ENCODE results near the gene GALNT17. TPM values are rescaled to one million over a fixed set of nuclear protein-coding genes. Genes with fewer than 3 reads are reported as not detected.

The GALNT17 gene
- total RNA-seq, 2 experiments from 2014 or later, result not detected

DNA sequence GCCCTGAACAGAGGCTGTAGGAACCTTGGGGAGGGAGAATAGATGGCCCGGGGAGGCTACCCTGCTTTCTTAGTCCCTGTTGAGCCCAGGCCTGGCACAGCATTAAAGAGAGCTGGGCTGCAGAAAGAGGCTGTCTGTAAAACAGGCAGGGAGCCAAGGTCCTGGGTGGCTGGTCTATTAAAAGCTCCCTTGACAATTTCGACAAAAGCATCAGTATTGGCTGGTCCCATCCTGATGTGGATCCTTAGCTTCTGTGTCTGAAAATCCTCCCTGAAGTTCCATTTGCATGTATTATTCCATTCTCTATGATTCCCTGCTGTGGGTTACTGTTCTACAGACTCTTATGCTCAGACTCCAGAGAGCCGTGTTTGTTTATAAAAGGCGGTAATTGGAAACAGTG is 158.5 kb downstream of the GALNT17 start:
- no peaks in the 10 kb centered on the region for H3K27me3 Mint-ChIP-seq
- DNase-seq (no peak), ATAC-seq (no peak)
- no peaks in the 10 kb centered on the region for H3K36me3 Mint-ChIP-seq
- H3K4me3 Mint-ChIP-seq, result no peak overlapping the region
- CTCF ChIA-PET, result no interaction called here
- no peaks in the 10 kb centered on the region for H3K4me1 Mint-ChIP-seq
- H3K27ac Mint-ChIP-seq, result no peak overlapping the region
- peaks cover 9% of the 10 kb centered on the region for H3K9me3 Mint-ChIP-seq (ENCODE audit: low read depth)

DNA sequence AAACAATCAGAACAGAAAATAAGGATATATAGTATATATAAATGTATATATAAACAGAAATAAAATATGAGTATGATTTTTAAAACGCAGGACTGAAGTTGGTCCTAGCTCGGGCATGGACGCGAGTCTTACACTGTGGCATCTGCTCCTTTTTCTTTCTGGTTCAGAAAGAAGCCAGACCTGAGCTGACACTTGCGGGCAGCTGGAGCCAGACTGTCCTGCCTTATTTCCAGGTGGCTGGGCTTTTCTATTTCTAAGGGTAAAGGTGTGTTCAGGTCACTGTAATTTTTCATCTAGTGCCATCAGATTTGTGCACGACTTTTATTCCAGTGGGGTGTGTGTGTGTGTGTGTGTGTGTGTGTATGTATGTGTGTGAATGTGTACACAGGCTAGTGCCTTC is 166.4 kb downstream of the GALNT17 start:
- Mint-ChIP-seq H3K9me3 (ENCODE audit: low read depth) (peaks cover 14% of the 10 kb centered on the region), H3K4me3 (no peak overlapping the region), H3K36me3 (no peaks in the 10 kb centered on the region), H3K4me1 (no peaks in the 10 kb centered on the region), H3K27me3 (no peaks in the 10 kb centered on the region), H3K27ac (no peak overlapping the region)
- CTCF ChIA-PET, result no interaction called here
- DNase-seq, result no peak
- ATAC-seq, result no peak

DNA sequence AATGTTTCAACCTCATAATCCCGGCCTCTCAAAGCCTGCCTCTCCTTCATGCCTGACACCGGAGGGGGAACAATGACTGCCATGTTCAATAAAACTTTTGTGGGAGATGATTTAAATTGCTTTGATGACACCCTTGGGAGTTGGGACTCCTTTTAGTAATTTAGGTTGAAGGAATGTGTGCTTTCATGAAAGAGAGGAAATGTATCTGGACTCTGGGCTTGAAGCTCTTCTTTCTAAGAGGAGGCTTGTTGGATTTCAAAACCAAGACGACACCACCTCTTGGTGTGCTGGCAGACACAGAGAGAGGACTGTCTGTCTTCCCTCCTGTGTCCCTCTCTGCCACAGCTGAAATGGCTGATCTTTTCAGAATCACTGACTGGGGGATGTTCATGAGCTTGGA is 168.1 kb downstream of the GALNT17 start:
- no peak for ATAC-seq
- CTCF ChIA-PET, result interaction anchor here (1.0 kb wide), 1 partner anchor 39 kb away, joined by 3 read pairs; no protein-coding TSS in a partner anchor
- Mint-ChIP-seq H3K27ac (no peak overlapping the region), H3K36me3 (no peaks in the 10 kb centered on the region), H3K4me3 (no peak overlapping the region), H3K9me3 (ENCODE audit: low read depth) (peaks cover 11% of the 10 kb centered on the region), H3K4me1 (no peaks in the 10 kb centered on the region), H3K27me3 (no peaks in the 10 kb centered on the region)
- DNase-seq, result no peak

DNA sequence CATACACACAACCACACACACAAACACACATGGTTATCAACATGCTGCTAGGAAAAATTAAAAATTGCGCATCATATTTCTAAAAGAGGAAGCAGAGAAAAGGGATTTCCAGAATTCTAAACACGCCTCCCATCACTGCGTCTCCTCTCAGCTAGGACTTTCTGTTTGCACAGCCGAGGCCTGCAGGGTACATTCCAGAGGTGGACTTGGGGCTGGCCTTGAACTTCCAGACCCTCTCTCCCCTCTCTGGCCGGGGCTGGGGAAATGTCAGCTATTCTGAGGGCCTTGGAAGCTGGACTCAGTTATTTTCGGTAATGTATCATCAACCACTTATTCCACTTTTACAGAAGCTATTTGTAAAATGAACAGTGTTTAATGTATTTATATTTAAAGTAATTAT is 168.7 kb downstream of the GALNT17 start:
- Mint-ChIP-seq H3K27ac (no peak overlapping the region), H3K36me3 (no peaks in the 10 kb centered on the region)

GRCh38 chr7:71301167-71301566 is 169.2 kb downstream of the GALNT17 start:
- H3K9me3 Mint-ChIP-seq (ENCODE audit: low read depth), result peaks cover 8% of the 10 kb centered on the region
- DNase-seq (no peak), ATAC-seq (no peak)
- H3K36me3 Mint-ChIP-seq, result no peaks in the 10 kb centered on the region
- CTCF ChIA-PET, result no interaction called here
- no peaks in the 10 kb centered on the region for H3K27me3 Mint-ChIP-seq
- H3K4me3 Mint-ChIP-seq, result no peak overlapping the region
- H3K27ac Mint-ChIP-seq, result no peak overlapping the region
- no peaks in the 10 kb centered on the region for H3K4me1 Mint-ChIP-seq

More for the DNA sequence above, 168.7 kb downstream of the GALNT17 start:
- CTCF ChIA-PET, result interaction anchor here (1.0 kb wide), 1 partner anchor 39 kb away, joined by 3 read pairs; no protein-coding TSS in a partner anchor
- Mint-ChIP-seq H3K9me3 (ENCODE audit: low read depth) (peaks cover 8% of the 10 kb centered on the region), H3K27me3 (no peaks in the 10 kb centered on the region), H3K4me1 (no peaks in the 10 kb centered on the region), H3K4me3 (no peak overlapping the region)
- ATAC-seq, result no peak
- DNase-seq, result no peak

- Mint-ChIP-seq H3K27ac (no peak overlapping the region), H3K36me3 (peaks cover 2% of the 10 kb centered on the region), H3K4me3 (no peak overlapping the region), H3K9me3 (ENCODE audit: low read depth) (peaks cover 14% of the 10 kb centered on the region), H3K4me1 (no peaks in the 10 kb centered on the region), H3K27me3 (no peaks in the 10 kb centered on the region)
- ATAC-seq (no peak), DNase-seq (no peak)
- CTCF ChIA-PET, result no interaction called here
Measured at GRCh38 chr7:71303566-71303965, 171.6 kb downstream of the GALNT17 start.

GRCh38 chr7:71308096-71308495 is 176.2 kb downstream of the GALNT17 start:
- Mint-ChIP-seq H3K27me3 (no peaks in the 10 kb centered on the region), H3K9me3 (ENCODE audit: low read depth) (peaks cover 25% of the 10 kb centered on the region), H3K4me1 (no peaks in the 10 kb centered on the region), H3K36me3 (peaks cover 2% of the 10 kb centered on the region), H3K4me3 (no peak overlapping the region), H3K27ac (no peak overlapping the region)
- CTCF ChIA-PET, result no interaction called here
- DNase-seq (no peak), ATAC-seq (no peak)

GRCh38 chr7:71311576-71311975 is 179.6 kb downstream of the GALNT17 start:
- no peak overlapping the region for H3K27ac Mint-ChIP-seq
- H3K36me3 Mint-ChIP-seq, result no peaks in the 10 kb centered on the region
- DNase-seq (no peak), ATAC-seq (no peak)
- peaks cover 29% of the 10 kb centered on the region for H3K9me3 Mint-ChIP-seq (ENCODE audit: low read depth)
- no peak overlapping the region for H3K4me3 Mint-ChIP-seq
- CTCF ChIA-PET, result no interaction called here
- no peaks in the 10 kb centered on the region for H3K4me1 Mint-ChIP-seq
- H3K27me3 Mint-ChIP-seq, result no peaks in the 10 kb centered on the region

DNA sequence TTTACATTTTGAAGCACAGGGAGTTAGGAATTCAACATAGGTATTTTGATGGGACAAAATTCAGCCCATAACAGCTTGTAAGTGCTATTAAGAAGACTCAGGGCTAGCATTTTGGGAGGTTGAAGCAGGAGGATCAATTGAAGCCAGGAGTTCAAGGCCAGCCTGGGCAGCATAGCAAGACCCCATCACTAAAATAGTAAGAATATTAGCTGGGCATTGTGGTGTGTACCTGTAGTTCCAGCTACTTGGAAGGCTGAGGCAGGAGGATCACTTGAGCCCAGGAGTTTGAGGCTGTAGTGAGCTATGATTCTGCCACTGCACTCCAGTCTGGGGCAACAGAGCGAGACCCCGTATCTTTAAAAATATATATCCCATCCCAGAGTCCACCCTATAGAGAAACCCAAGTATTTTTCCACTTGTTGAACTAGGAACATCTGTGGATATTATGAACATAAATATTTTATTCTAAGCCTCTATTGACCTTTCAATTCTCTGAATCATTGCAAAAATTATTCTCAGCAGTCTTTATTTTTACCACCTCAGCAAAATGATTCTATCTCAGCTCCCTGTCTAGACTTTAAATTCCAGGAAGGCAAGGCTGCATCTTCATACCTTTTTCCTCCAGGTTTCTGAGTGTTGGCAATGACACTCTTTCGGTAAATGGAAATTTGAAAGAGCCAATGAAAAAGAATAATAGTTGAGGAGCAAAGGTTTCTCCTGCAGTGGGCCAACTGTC is 181.0 kb downstream of the GALNT17 start:
- H3K36me3 Mint-ChIP-seq, result no peaks in the 10 kb centered on the region
- no peak overlapping the region for H3K4me3 Mint-ChIP-seq
- H3K27me3 Mint-ChIP-seq, result no peaks in the 10 kb centered on the region
- ATAC-seq (no peak), DNase-seq (no peak)
- H3K9me3 Mint-ChIP-seq (ENCODE audit: low read depth), result peaks cover 25% of the 10 kb centered on the region
- no peak overlapping the region for H3K27ac Mint-ChIP-seq
- H3K4me1 Mint-ChIP-seq, result no peaks in the 10 kb centered on the region
- CTCF ChIA-PET, result no interaction called here

DNA sequence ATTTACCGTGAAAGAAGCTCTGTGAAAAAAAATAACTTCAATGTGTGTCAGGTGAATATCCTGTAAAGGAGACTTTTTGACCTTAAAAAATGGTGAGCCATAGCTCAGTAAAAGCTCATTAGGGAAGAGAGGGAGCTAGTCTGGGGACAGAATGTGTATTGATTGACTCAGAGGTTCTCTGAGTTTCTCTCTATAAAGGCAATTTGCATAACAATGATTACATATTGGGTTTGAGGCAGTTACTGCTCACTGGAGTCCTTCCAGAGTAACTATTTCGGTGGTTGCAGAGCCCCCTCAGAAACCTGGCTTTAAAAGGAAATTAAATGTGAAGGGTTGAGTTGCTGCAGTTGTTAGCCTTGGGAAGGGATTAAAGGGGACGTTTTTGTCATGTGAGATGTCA is 181.6 kb downstream of the GALNT17 start:
- H3K27ac Mint-ChIP-seq, result no peak overlapping the region
- no peak for DNase-seq
- no peak for ATAC-seq
- H3K9me3 Mint-ChIP-seq (ENCODE audit: low read depth), result peaks cover 25% of the 10 kb centered on the region
- CTCF ChIA-PET, result no interaction called here
- H3K27me3 Mint-ChIP-seq, result no peaks in the 10 kb centered on the region
- no peaks in the 10 kb centered on the region for H3K4me1 Mint-ChIP-seq
- no peaks in the 10 kb centered on the region for H3K36me3 Mint-ChIP-seq
- H3K4me3 Mint-ChIP-seq, result no peak overlapping the region

DNA sequence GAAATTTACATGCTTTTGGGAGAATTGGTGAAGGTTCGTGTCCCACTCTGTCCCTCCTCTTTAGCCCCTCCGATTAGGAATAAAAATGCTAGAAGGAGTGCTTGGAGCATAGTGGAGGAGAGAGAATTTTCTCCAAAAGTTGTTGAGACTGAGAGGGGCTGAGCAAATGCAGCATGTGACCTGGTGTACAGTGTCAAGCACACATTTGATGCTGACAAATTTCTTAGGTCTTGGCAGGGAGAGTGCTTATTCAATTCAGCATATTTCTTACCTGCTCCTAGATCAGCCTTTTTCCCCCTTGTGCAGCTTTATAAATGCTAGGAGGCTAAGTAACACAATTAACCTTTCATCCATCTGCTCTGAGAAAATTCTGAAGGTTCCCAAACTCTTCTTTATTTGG is 189.0 kb downstream of the GALNT17 start:
- CTCF ChIA-PET, result no interaction called here
- Mint-ChIP-seq H3K9me3 (ENCODE audit: low read depth) (peaks cover 19% of the 10 kb centered on the region), H3K4me3 (no peak overlapping the region), H3K27me3 (no peaks in the 10 kb centered on the region), H3K27ac (no peak overlapping the region), H3K4me1 (no peaks in the 10 kb centered on the region), H3K36me3 (no peaks in the 10 kb centered on the region)
- ATAC-seq (no peak), DNase-seq (no peak)

GRCh38 chr7:71322201-71322600 is 190.3 kb downstream of the GALNT17 start:
- Mint-ChIP-seq H3K4me3 (no peak overlapping the region), H3K27ac (no peak overlapping the region), H3K36me3 (no peaks in the 10 kb centered on the region), H3K9me3 (ENCODE audit: low read depth) (peaks cover 16% of the 10 kb centered on the region), H3K4me1 (no peaks in the 10 kb centered on the region), H3K27me3 (no peaks in the 10 kb centered on the region)
- DNase-seq (no peak), ATAC-seq (no peak)
- CTCF ChIA-PET, result no interaction called here

- no peaks in the 10 kb centered on the region for H3K4me1 Mint-ChIP-seq
- ATAC-seq, result no peak
- no peak overlapping the region for H3K4me3 Mint-ChIP-seq
- H3K9me3 Mint-ChIP-seq (ENCODE audit: low read depth), result peaks cover 16% of the 10 kb centered on the region
- CTCF ChIA-PET, result no interaction called here
- no peak for DNase-seq
- no peak overlapping the region for H3K27ac Mint-ChIP-seq
- no peaks in the 10 kb centered on the region for H3K36me3 Mint-ChIP-seq
- H3K27me3 Mint-ChIP-seq, result no peaks in the 10 kb centered on the region
Measured at GRCh38 chr7:71323726-71324125, 191.8 kb downstream of the GALNT17 start.

GRCh38 chr7:71325151-71325550 is 193.2 kb downstream of the GALNT17 start:
- no peaks in the 10 kb centered on the region for H3K27me3 Mint-ChIP-seq
- peaks cover 11% of the 10 kb centered on the region for H3K9me3 Mint-ChIP-seq (ENCODE audit: low read depth)
- H3K4me3 Mint-ChIP-seq, result no peak overlapping the region
- ATAC-seq (no peak), DNase-seq (no peak)
- H3K4me1 Mint-ChIP-seq, result no peaks in the 10 kb centered on the region
- no peak overlapping the region for H3K27ac Mint-ChIP-seq
- CTCF ChIA-PET, result no interaction called here
- no peaks in the 10 kb centered on the region for H3K36me3 Mint-ChIP-seq

DNA sequence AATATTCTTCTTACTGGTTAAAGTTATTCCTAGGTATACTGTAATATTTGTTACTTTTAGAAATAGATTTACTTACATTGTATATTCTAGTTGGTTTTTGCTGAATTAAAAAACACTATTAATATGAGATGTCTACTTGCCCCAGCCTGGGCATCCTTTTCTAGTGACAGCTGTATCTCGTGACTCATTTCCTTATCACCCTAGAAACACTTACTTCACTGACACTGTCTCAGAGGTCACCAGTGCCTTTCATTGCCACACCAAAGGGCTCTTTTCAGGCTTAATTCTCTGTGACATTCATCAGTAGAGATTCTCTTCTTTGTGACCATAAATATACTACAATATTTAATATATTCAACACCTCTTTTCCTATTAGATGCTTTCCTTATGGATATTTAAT is 194.7 kb downstream of the GALNT17 start:
- CTCF ChIA-PET, result no interaction called here
- H3K27me3 Mint-ChIP-seq, result no peaks in the 10 kb centered on the region
- no peaks in the 10 kb centered on the region for H3K36me3 Mint-ChIP-seq
- H3K4me3 Mint-ChIP-seq, result no peak overlapping the region
- no peak for DNase-seq
- H3K27ac Mint-ChIP-seq, result no peak overlapping the region
- ATAC-seq, result no peak
- H3K9me3 Mint-ChIP-seq (ENCODE audit: low read depth), result peaks cover 14% of the 10 kb centered on the region
- no peaks in the 10 kb centered on the region for H3K4me1 Mint-ChIP-seq

All from activated CD8-positive, alpha-beta memory T cell treated with anti-CD3 and anti-CD28 coated beads, Interleukin-2, amount 10 ng/mL, durations not matched to agents 7 days and 5 days (primary cell).